Measurements from ENCODE around the gene RPTOR. TPM values are rescaled to one million over a fixed set of nuclear protein-coding genes. Genes with fewer than 3 reads are reported as not detected.

Gene RPTOR
- total RNA-seq, 4 donors from 2014 or later, result 19.0 to 48.3 (median 27.3) TPM

DNA sequence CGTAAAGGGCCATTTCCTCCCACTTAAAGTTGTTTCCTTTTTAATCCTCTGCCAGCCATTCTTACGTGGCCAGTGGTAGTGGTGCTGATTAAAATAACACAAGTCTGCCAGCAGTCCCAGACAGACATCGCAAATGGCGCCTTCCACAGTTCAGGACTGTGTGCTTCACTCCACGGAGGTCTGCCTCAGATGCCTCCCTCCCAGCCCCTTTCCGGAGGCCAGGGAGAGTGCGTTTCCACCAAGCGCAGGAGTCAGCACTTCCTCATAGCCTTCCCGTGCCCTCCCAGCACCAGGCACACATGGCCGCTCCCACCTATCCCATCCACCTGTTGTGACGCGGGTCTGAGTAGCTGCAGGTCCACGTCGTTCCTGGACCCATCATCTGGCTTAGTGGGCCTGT lies 205.6 kb downstream of the RPTOR start:
- H3K4me1 ChIP-seq, result no peaks in the 10 kb centered on the region
- no peaks in the 10 kb centered on the region for H3K36me3 ChIP-seq
- TF ChIP-seq POLR2A (IDR thresholded peaks at IDR 0.05), result no peak
- TF ChIP-seq, protein P1, sequence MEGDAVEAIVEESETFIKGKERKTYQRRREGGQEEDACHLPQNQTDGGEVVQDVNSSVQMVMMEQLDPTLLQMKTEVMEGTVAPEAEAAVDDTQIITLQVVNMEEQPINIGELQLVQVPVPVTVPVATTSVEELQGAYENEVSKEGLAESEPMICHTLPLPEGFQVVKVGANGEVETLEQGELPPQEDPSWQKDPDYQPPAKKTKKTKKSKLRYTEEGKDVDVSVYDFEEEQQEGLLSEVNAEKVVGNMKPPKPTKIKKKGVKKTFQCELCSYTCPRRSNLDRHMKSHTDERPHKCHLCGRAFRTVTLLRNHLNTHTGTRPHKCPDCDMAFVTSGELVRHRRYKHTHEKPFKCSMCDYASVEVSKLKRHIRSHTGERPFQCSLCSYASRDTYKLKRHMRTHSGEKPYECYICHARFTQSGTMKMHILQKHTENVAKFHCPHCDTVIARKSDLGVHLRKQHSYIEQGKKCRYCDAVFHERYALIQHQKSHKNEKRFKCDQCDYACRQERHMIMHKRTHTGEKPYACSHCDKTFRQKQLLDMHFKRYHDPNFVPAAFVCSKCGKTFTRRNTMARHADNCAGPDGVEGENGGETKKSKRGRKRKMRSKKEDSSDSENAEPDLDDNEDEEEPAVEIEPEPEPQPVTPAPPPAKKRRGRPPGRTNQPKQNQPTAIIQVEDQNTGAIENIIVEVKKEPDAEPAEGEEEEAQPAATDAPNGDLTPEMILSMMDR (IDR thresholded peaks at IDR 0.05), result no peak
- H3K9me3 ChIP-seq, result no peaks in the 10 kb centered on the region
- intact Hi-C loops (cut with DNase I; ENCODE audit: low total_unique reads), result no loop called here
- H3K27ac ChIP-seq, result peak overlapping the region; percentile 82 to 84
- H3K27me3 ChIP-seq, result no peaks in the 10 kb centered on the region
- no peak overlapping the region for H3K4me3 ChIP-seq
- DNase-seq, result no peak

DNA sequence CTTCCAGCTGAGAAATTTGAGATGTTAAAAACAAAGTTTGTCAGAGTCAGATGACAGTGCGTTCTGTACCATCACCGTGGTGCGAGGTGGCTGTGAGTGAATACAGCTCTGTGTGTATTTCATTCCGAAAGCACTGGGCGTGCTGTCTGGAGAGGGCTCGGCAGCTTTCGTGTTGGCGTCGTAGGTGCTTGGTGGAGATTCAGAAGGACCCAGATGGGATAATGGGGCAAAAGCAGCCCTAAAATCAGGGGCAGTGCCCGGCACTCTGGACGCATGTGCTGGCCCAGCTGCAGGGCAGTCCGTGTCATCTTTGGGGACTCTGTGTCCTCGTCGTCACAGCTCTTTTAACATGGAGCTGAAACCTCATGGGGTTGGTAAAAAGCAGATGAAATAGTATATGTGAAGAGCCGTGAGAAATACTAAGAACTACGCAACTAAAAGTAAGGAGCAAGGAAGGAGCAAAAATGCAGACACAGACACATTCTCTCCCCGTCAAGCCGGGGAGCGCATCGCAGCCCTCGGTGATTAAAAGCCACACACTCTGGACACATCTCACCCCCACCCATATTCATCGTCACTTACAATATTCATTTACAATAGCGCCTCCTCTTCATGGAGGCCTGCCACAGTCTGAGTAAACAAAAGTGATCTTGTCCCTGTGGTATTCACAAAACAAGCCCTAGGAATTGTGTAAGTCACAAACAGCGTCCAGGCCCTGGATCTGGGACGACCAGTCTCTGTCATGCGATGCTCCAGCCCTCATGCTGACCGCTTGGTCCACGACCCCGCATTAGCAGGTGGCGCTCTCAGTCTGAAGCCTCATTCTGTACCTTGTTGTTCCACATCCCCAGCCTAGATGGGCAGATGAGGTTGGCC lies 206.7 kb downstream of the RPTOR start:
- Histone ChIP-seq H3K9me3 (no peaks in the 10 kb centered on the region), H3K4me3 (no peak overlapping the region), H3K36me3 (no peaks in the 10 kb centered on the region), H3K27ac (peak overlapping the region; percentile 82 to 84), H3K4me1 (no peaks in the 10 kb centered on the region), H3K27me3 (no peaks in the 10 kb centered on the region)
- peak; percentile 33 to 81 for DNase-seq
- TF ChIP-seq, protein P1 (IDR thresholded peaks at IDR 0.05), result no peak
- no peak for TF ChIP-seq POLR2A (IDR thresholded peaks at IDR 0.05)
- intact Hi-C loops (cut with DNase I; ENCODE audit: low total_unique reads), result no loop called here

DNA sequence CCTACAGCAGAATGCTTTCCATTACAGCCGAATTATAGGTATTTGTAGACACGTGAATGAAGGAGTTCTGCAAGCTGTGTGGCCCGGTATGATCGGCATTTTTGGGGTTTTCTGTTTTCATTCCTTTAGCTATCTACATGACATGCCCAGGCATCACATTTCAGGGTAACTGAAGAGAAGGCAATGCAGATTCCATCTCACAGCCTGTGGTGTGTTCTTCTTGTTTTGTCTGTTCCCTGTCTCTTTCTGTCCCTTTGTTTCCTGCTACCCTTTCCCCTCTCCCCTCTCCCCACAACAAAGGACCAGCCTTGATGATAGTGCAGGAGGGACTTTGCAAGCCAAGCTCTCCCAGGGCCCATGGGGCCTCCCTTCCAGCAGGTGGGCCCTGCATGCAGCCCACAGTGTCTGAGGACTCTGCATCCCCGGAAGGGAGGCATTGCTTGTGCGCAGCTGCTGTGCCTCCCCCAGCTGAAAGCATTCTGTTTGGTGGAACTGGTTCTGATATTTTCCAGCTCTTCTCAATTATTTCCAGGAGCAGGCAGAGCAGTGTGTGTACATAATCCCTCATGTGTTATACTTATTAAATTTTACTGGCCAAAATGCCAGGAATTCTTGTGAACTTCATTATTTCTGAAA lies 207.4 kb downstream of the RPTOR start:
- H3K9me3 ChIP-seq, result no peaks in the 10 kb centered on the region
- intact Hi-C loops (cut with DNase I; ENCODE audit: low total_unique reads), result no loop called here
- H3K27ac ChIP-seq, result peak overlapping the region; percentile 82 to 84
- no peak overlapping the region for H3K4me3 ChIP-seq
- TF ChIP-seq, protein P1 (IDR thresholded peaks at IDR 0.05), result no peak
- no peak for TF ChIP-seq POLR2A (IDR thresholded peaks at IDR 0.05)
- no peaks in the 10 kb centered on the region for H3K36me3 ChIP-seq
- DNase-seq, result no peak
- no peaks in the 10 kb centered on the region for H3K4me1 ChIP-seq
- no peaks in the 10 kb centered on the region for H3K27me3 ChIP-seq

- intact Hi-C loops (cut with DNase I; ENCODE audit: low total_unique reads), result no loop called here
- H3K27ac ChIP-seq, result no peak overlapping the region
- TF ChIP-seq POLR2A (IDR thresholded peaks at IDR 0.05), result no peak
- TF ChIP-seq, protein P1 (IDR thresholded peaks at IDR 0.05), result no peak
Measured at GRCh38 chr17:80753685-80754345, 209.2 kb downstream of the RPTOR start.

More at GRCh38 chr17:80753685-80754345, 209.2 kb downstream of the RPTOR start:
- Histone ChIP-seq H3K9me3 (no peaks in the 10 kb centered on the region), H3K27me3 (no peaks in the 10 kb centered on the region), H3K36me3 (no peaks in the 10 kb centered on the region), H3K4me1 (no peaks in the 10 kb centered on the region), H3K4me3 (no peak overlapping the region)
- no peak for DNase-seq
